Measurements from ENCODE around the gene FUS. TPM values are rescaled to one million over a fixed set of nuclear protein-coding genes. Genes with fewer than 3 reads are reported as not detected.

The FUS gene
- total and polyA plus RNA-seq, 2 of the 13 experiments (the other 11 are each of a cell fraction or from before 2014, with no cell fraction given), result 68.1 to 168 TPM

GRCh38 chr16:31142109-31143010 is 37.6 kb upstream of the FUS start (continued):
- TF ChIP-seq ZNF597 (CRISPR knock-in tag; IDR thresholded peaks at IDR 0.05) (no peak), ZNF34 (CRISPR knock-in tag; IDR thresholded peaks at IDR 0.05; ENCODE audit: borderline replicate concordance) (no peak), ZNF709 (CRISPR knock-in tag; IDR thresholded peaks at IDR 0.05) (peak; percentile 86; the same call in 1 of the 2 replicates), POGZ (CRISPR knock-in tag; IDR thresholded peaks at IDR 0.05) (peak; percentile 66; the same call in 1 of the 2 replicates), ZNF644 (CRISPR knock-in tag; IDR thresholded peaks at IDR 0.05; ENCODE audit: low read depth) (no peak), ZNF75D (CRISPR knock-in tag; IDR thresholded peaks at IDR 0.05; ENCODE audit: borderline replicate concordance) (no peak), ARNT2 (CRISPR knock-in tag; IDR thresholded peaks at IDR 0.05; ENCODE audit: low read depth) (peak; percentile 83), ESRRA (CRISPR knock-in tag; IDR thresholded peaks at IDR 0.05; ENCODE audit: low read depth) (0 out of 2 replicates have a peak, but pooled peaks have one; percentile 20), ZNF547 (CRISPR knock-in tag; IDR thresholded peaks at IDR 0.05) (peak; percentile 81), ZNF761 (CRISPR knock-in tag; conservative IDR thresholded peaks at IDR 0.05) (peak; percentile 51; the same call in 1 of the 2 replicates), ZNF142 (CRISPR knock-in tag; IDR thresholded peaks at IDR 0.05) (no peak; the same call in 1 of the 2 replicates), MTF1 (CRISPR knock-in tag; IDR thresholded peaks at IDR 0.05) (no peak), ZNF556 (CRISPR knock-in tag; IDR thresholded peaks at IDR 0.05; ENCODE audit: borderline replicate concordance) (peak; percentile 92; the same call in 1 of the 2 replicates), HMG20B (CRISPR knock-in tag; conservative IDR thresholded peaks at IDR 0.05) (no peak), SALL1 (CRISPR knock-in tag; IDR thresholded peaks at IDR 0.05) (peak; percentile 93), ZSCAN21 (CRISPR knock-in tag; IDR thresholded peaks at IDR 0.05; ENCODE audit: borderline replicate concordance) (peak; percentile 66; the same call in 1 of the 2 replicates), YEATS4 (CRISPR knock-in tag; IDR thresholded peaks at IDR 0.05; ENCODE audit: borderline replicate concordance) (peak; percentile 55; the same call in 1 of the 2 replicates), ZNF558 (CRISPR knock-in tag; IDR thresholded peaks at IDR 0.05; ENCODE audit: borderline replicate concordance) (peak; percentile 78; the same call in 1 of the 2 replicates), NFE2 (CRISPR knock-in tag; IDR thresholded peaks at IDR 0.05) (no peak), SOX5 (CRISPR knock-in tag; IDR thresholded peaks at IDR 0.05; ENCODE audit: borderline replicate concordance) (peak; percentile 57; the same call in 1 of the 2 replicates), TFE3 (CRISPR knock-in tag; IDR thresholded peaks at IDR 0.05) (peak; percentile 85)

Measured in HepG2 (cell line).